Stimulated activated CD8-positive, alpha-beta memory T cell treated with anti-CD3 and anti-CD28 coated beads, Interleukin-12 subunit alpha, Interleukin-12 subunit beta, amount 100 ng/mL, for 24 hours (primary cell): ENCODE results near the gene CCNE1.
"Not testable (repeated sequence)": the region's sequence is repeated elsewhere in the genome, so short reads cannot be mapped to it uniquely, and the experiment has no call there.

Source experiments
- DNase-seq: peaks from one replicate; pipeline ENCODE4 v3.0.0-alpha.2; 2020; ENCODE audit errors: extremely low read depth

Gene CCNE1

DNA sequence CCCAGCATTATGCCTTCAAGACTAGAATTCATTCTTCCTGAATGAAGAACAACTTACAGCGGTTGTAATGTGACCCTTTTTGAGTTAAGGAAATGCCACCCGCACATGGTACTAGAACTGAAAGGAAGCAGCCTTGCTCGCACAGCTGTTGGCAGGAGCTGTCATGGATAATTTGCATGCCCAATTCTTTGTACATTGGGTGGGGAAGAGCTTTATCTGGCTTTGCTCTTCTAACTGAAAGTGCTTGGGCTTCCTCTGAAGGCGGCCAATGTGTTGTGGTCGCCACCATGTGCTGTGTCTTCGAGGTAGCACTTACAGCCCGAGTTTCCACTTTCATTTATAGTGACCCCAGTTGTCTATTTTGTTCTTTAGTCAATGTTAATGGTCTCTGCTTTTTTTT lies 3.4 kb downstream of the CCNE1 start:
- DNase-seq = no peak

DNA sequence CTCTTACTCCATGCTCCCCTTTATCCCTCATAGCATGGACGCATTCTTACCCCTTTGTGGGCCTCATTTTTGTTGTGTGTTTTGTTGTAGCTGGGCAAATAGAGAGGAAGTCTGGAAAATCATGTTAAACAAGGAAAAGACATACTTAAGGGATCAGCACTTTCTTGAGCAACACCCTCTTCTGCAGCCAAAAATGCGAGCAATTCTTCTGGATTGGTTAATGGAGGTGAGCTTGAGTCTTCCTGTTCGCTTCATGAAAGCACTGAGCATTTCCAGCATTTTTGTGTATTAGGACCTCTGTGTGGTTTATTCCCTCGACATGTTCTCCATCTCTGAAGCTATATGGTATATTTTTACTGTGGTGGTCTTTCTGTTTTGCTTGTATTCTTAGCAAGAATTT lies 5.5 kb downstream of the CCNE1 start:
- no peak for DNase-seq

- no peak for DNase-seq
Measured at GRCh38 chr19:29819300-29819699, 7.5 kb downstream of the CCNE1 start.

DNA sequence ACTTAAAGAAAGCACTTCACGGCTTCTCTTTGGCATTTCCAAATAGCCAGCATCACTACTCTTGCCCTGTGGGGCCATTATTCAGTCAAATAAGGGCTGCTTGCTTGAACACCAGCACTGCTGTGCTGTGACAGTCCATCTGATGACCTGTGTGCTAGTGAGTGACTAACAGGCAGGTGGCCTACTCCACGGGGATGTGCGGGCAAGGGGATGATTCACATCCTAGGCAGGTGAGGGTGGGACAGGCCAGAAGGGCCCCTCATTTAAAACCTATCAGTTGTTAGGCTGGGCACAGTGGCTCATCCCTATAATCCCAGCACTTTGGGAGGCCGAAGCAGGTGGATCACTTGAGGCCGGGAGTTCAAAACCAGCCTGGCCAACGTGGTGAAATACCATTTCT lies 8.2 kb downstream of the CCNE1 start:
- no peak for DNase-seq

DNA sequence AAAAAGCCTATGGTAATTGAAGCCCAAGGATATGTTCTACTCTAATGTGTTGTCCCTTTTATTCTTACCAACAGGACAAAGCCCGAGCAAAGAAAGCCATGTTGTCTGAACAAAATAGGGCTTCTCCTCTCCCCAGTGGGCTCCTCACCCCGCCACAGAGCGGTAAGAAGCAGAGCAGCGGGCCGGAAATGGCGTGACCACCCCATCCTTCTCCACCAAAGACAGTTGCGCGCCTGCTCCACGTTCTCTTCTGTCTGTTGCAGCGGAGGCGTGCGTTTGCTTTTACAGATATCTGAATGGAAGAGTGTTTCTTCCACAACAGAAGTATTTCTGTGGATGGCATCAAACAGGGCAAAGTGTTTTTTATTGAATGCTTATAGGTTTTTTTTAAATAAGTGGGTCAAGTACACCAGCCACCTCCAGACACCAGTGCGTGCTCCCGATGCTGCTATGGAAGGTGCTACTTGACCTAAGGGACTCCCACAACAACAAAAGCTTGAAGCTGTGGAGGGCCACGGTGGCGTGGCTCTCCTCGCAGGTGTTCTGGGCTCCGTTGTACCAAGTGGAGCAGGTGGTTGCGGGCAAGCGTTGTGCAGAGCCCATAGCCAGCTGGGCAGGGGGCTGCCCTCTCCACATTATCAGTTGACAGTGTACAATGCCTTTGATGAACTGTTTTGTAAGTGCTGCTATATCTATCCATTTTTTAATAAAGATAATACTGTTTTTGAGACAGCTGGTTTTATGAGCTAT lies 12.0 kb downstream of the CCNE1 start:
- no peak for DNase-seq

GRCh38 chr19:29825263-29825662 lies 13.5 kb downstream of the CCNE1 start:
- not testable (repeated sequence) for DNase-seq

GRCh38 chr19:29831041-29831548 lies 19.3 kb downstream of the CCNE1 start:
- DNase-seq = no peak

- DNase-seq = no peak
Measured at GRCh38 chr19:29831686-29832085, 19.9 kb downstream of the CCNE1 start.

GRCh38 chr19:29832801-29833200 lies 21.0 kb downstream of the CCNE1 start:
- DNase-seq = no peak

DNA sequence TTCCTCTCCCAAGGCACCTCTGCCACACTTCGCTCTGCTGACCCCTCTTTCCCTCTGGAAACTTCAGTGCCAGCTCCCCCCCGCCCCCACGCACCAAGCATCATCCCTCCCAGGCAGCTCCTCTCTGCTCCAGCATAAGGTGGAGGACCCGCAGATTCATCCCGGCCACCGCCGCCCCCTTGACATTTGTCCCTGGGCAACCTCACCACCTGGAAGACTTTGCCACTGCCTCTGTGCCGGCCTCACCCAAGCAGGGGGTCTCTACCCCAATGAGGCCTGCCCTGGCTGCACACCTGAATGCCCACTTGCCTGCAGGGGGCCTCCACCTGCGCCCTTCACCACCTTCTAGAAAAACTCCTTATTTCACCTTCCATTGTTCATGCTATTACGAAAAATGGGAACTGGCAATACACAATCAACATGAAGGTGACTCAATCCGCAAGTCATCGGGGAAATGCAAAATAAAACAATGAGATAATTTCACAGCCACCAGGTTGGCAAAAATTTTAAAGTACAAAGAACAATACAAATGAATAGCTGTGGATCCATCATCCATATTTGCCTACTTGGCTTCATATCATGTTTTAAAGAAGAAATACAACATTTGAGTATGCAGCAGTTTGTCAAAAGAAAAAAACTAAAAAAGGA lies 21.9 kb downstream of the CCNE1 start:
- no peak for DNase-seq

DNA sequence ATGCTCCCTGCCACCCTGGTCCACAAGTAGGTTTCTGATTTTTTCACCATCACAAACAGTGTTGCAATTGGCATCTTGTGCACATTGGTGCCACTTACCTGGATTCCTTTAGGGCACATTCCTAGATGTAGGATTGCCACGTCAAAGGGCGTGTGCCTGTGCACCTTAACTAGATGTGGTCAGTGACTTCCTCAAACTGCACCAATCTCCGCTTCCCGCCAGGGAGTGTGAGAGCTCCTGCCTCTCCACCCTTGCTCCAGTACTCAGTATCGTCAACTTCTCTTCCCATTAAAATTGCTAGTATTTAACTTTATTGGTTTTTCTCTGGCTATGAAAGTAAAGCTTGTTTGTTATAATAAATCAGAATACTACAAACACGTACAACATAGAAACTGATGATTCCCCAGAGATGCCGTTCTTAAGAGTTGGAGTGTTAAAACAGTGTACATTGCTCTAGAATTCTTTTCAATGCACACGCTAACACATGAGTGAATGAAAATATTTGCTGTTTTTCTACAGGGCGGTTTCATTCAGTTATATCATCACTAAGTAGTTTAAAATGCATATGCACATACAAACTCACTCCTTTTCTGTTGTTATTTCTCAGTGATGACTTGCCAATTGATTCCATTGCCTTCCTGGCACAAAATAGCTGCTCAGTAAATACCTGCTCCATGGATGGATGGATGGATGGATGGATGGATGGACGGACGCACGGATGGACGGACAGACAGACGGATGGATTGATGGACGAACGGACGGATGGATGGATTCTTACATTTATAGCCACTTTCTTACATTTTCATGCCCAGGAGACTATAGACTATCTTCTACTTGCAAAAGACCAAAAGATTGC lies 23.4 kb downstream of the CCNE1 start:
- DNase-seq = no peak

DNA sequence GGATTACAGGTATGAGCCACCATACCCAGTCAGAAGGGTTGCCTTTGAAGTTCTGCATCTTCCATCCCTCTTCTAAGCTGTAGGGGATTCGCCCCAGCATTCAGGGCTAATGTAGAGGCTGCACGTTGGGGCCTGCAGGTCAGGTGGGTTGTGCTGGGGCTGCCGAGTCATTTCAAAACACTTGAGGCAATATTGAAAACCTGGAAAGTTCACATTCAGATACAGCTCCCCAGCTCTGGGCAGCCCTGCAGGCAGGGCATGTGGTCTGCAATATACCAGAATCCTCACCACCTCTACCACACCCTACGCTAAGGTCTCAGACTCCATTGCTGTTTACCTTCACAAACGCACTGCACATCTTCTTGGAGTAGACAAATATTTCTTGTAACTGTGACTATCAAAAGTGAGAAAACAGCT lies 24.6 kb downstream of the CCNE1 start:
- DNase-seq = no peak

DNA sequence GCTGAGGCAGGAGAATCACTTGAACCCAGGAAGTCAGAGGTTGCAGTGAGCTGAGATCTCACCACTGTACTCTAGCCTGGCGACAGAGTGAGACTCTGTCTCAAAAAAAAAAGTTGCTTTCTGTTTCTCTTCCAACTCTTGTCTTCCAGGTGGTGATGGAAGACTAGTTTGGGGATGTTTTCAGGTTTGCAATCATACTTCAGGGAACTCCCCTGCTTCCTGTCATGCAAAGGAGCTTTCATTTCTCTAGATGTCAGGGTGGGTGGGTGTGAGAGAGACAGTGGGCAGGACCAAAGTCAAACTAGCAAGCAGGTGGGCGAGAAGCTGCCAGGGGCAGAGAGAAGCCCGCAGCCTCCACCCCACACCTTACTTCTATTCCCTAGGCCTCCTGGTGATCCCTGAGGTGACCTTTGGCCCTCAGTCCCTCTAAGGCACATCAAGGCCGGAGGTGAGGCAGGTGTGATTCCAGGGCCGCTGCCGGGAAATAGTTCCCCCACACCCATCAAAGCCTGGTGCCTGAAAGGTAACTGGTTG lies 25.7 kb downstream of the CCNE1 start:
- DNase-seq = no peak

- DNase-seq = no peak
Measured at GRCh38 chr19:29837996-29838395, 26.2 kb downstream of the CCNE1 start.

- no peak for DNase-seq
Measured at GRCh38 chr19:29840066-29840950, 28.5 kb downstream of the CCNE1 start.

DNA sequence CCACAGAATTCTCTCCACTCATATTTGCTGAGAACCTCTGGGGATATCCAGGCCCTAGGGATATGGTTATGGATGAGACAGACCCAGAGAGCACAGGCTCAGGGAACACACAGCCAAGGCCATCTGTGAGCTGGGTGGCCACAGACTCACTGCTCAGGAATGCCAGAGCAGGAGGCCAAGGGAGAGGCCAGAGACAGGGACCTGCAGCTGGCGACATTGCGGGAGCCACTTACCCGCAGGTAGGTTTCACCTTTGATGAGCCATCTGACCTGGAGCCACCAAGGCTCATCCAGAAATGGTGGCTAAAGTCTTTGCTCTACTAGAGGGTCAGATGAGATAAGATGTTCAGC lies 29.4 kb downstream of the CCNE1 start:
- no peak for DNase-seq

GRCh38 chr19:29841559-29842367 lies 30.0 kb downstream of the CCNE1 start:
- no peak for DNase-seq

DNA sequence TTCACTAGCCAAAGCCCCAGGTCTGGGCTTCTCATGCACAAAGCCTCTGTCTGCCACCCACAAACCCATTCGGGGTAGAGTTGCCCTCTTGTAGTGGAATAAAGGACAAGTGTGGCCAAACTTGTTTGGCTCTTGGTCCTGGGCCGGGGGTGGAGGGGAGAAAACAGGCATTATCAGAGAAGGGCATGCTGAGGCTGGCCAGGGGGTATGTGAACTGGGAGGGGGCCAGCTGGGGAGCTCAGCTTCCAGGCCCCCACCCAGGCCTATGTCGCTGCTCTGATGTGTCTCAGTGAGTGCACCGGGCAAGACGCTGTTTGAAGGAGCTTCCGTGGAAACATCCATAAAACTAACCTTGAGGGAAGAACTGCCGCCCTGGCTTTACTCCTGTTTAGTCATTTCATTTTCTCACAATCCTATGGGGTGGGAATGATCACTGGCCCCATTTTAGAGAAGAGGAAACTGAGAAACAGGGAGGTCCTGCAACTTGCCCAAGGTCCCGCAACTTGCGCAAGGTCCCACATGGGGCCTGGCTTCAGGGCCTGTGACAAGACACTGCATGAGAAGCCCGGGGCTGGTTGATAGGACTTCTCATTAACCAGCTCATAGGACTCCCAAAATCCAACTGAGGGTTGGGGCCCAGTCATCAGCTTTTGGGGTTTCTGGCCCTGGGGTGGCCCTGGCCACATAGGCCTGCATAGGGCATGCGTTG lies 30.8 kb downstream of the CCNE1 start:
- no peak for DNase-seq

DNA sequence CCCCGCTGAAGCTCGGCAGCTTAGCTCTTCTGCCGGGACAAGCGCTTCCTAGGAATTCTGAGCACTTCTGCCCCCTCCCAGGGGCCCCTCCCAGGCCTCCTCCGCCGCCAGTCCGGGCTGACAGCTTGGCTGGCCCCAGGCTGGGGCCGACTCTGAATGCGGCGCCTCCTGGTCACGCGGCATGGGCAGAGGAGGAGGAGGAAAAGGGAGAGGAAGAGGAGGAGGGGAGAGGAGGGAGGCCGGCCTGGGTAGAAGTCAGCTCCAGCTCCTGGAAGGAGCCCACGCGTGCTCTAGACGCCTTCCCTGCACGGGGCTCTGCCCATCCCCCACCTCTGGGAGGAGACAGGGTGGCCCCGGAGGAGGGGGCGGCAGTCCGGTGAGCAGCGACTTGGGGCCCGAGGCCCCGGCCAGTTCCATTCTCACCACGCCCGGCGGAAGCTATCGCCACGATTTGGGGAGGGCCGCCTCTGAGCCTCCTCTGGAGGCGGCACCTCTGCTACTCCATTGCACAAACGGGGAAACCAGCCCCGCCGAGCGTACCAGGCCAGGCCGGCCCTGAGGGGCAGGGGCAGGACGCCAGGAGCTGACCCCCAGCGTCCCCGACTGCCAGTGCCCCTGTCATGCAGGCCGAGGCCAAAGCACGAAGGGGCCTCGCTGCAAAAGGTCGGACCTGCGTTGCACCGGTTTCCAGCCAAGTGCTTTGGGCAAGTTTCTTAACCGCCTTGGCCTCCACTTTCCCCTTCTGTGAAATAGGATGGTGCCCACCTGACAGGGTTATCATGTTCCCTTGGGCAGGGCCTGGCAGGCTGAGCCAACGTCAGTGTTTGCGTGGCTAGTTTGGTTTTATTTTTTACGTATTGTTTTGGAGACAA lies 31.6 kb downstream of the CCNE1 start:
- no peak for DNase-seq
